Loucy (cell line): ENCODE data around the gene MTLN.

Source experiments
- H2AFZ ChIP-seq: fragments of 200-600 bp; sonication (generic); 2 replicates; pipeline ENCODE4 v1.6.0; 2016; ENCODE audit warnings: antibody characterized with exemption, mild to moderate bottlenecking, low read length, moderate library complexity
- H3F3A ChIP-seq: fragments of 200-600 bp; 2 replicates; pipeline ENCODE4 v1.6.0; 2016; ENCODE audit warnings: antibody characterized with exemption, low read depth, mild to moderate bottlenecking
- H3K27me3 ChIP-seq: fragments of 200-600 bp; sonication (generic); 2 replicates; pipeline ENCODE4 v1.6.1; 2014; ENCODE audit warnings: low read length, mild to moderate bottlenecking; ENCODE audit not compliant: insufficient read depth, poor library complexity, severe bottlenecking
- H3K36me3 ChIP-seq: fragments of 200-600 bp; sonication (generic); 2 replicates; pipeline ENCODE4 v1.6.1; 2016; ENCODE audit warnings: low read length; ENCODE audit not compliant: insufficient read depth
- H3K4me1 ChIP-seq: fragments of 200-600 bp; sonication (generic); 2 replicates; pipeline ENCODE4 v1.5.1; 2014; ENCODE audit warnings: low read length, mild to moderate bottlenecking; ENCODE audit not compliant: insufficient read depth, poor library complexity, severe bottlenecking
- H3K4me2 ChIP-seq: fragments of 200-600 bp; sonication (generic); 2 replicates; pipeline ENCODE4 v1.6.0; 2014; ENCODE audit warnings: antibody characterized with exemption, low read length, low read depth, mild to moderate bottlenecking; ENCODE audit not compliant: poor library complexity, severe bottlenecking
- H3K4me3 ChIP-seq: fragments of 200-600 bp; sonication (generic); 2 replicates; pipeline ENCODE4 v1.5.1; 2014; ENCODE audit warnings: low read length, mild to moderate bottlenecking, mixed read lengths; ENCODE audit not compliant: poor library complexity, severe bottlenecking
- H3K79me2 ChIP-seq: fragments of 200-600 bp; sonication (generic); 2 replicates; pipeline ENCODE4 v1.6.1; 2014; ENCODE audit warnings: low read length; ENCODE audit not compliant: insufficient read depth
- H3K9ac ChIP-seq: fragments of 200-600 bp; sonication (generic); 2 replicates; pipeline ENCODE4 v1.6.0; 2014; ENCODE audit warnings: mild to moderate bottlenecking, low read depth, low read length, moderate library complexity; ENCODE audit not compliant: poor library complexity, severe bottlenecking
- H3K9me2 ChIP-seq: fragments of 200-600 bp; sonication (generic); replicated peaks from 2 replicates; pipeline ENCODE4 v1.6.1; 2016; ENCODE audit warnings: low read depth, low read length, mixed read lengths
- H3K9me3 ChIP-seq: fragments of 200-600 bp; sonication (generic); 2 replicates; pipeline ENCODE4 v1.6.1; 2014; ENCODE audit warnings: mild to moderate bottlenecking, antibody characterized with exemption, low read length, low read depth; ENCODE audit not compliant: insufficient read depth
- H4K20me1 ChIP-seq: fragments of 200-600 bp; sonication (generic); 2 replicates; pipeline ENCODE4 v1.6.0; 2014; ENCODE audit warnings: antibody characterized with exemption, low read length, mild to moderate bottlenecking; ENCODE audit not compliant: insufficient read depth, poor library complexity, severe bottlenecking
- EZH2phosphoT487 ChIP-seq: fragments of 200-600 bp; IDR thresholded peaks from 2 replicates; pipeline ENCODE4 v1.6.1; 2018; ENCODE audit warnings: antibody characterized with exemption, mild to moderate bottlenecking, moderate library complexity, borderline replicate concordance
- TF ChIP-seq, protein P1 (sequence below): fragments of 200-600 bp; sonication (generic); conservative IDR thresholded peaks from 2 replicates; pipeline ENCODE4 v1.5.1; 2014; ENCODE audit warnings: mild to moderate bottlenecking, antibody characterized with exemption, low read length

The MTLN gene

GRCh38 chr2:110205660-110206455 lies 6.5 kb downstream of the MTLN start:
- H3K79me2 ChIP-seq: peaks cover 8% of the 10 kb centered on the region
- H3K9me2 ChIP-seq: no peaks in the 10 kb centered on the region
- TF ChIP-seq, protein P1, sequence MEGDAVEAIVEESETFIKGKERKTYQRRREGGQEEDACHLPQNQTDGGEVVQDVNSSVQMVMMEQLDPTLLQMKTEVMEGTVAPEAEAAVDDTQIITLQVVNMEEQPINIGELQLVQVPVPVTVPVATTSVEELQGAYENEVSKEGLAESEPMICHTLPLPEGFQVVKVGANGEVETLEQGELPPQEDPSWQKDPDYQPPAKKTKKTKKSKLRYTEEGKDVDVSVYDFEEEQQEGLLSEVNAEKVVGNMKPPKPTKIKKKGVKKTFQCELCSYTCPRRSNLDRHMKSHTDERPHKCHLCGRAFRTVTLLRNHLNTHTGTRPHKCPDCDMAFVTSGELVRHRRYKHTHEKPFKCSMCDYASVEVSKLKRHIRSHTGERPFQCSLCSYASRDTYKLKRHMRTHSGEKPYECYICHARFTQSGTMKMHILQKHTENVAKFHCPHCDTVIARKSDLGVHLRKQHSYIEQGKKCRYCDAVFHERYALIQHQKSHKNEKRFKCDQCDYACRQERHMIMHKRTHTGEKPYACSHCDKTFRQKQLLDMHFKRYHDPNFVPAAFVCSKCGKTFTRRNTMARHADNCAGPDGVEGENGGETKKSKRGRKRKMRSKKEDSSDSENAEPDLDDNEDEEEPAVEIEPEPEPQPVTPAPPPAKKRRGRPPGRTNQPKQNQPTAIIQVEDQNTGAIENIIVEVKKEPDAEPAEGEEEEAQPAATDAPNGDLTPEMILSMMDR: no peak
- TF ChIP-seq EZH2phosphoT487: no peak
- no peaks in the 10 kb centered on the region for H4K20me1 ChIP-seq
- peaks cover 19% of the 10 kb centered on the region for H3K4me1 ChIP-seq
- H3K27me3 ChIP-seq: no peaks in the 10 kb centered on the region
- H3K4me3 ChIP-seq: peak overlapping the region; percentile 71
- H3F3A ChIP-seq: no peaks in the 10 kb centered on the region
- 0 out of 2 replicates have a peak, but pooled peaks cover 3% of the 10 kb centered on the region for H3K36me3 ChIP-seq
- H3K9ac ChIP-seq: no peak overlapping the region
- peak overlapping the region; percentile 83 for H3K4me2 ChIP-seq
- H3K9me3 ChIP-seq: no peaks in the 10 kb centered on the region
- peak overlapping the region; percentile 77; the same call in 1 of the 2 replicates for H2AFZ ChIP-seq

- H3K9me3 ChIP-seq: no peaks in the 10 kb centered on the region
- peak within 1 kb of the TSS; percentile 77 for H2AFZ ChIP-seq
- no peaks in the 10 kb centered on the region for H4K20me1 ChIP-seq
- no peaks in the 10 kb centered on the region for H3K79me2 ChIP-seq
- peak within 1 kb of the TSS; percentile 71 for H3K4me3 ChIP-seq
- H3K9me2 ChIP-seq: no peaks in the 10 kb centered on the region
- no peaks in the 10 kb centered on the region for H3K27me3 ChIP-seq
- no peak for TF ChIP-seq EZH2phosphoT487
- TF ChIP-seq, protein P1: no peak
- peak within 1 kb of the TSS; percentile 83 for H3K4me2 ChIP-seq
- peak within 1 kb of the TSS; percentile 49 for H3K9ac ChIP-seq
- no peaks in the 10 kb centered on the region for H3F3A ChIP-seq
- H3K36me3 ChIP-seq: no peaks in the 10 kb centered on the region
- H3K4me1 ChIP-seq: peaks cover 12% of the 10 kb centered on the region
Observed at GRCh38 chr2:110204408-110205385, 7.7 kb downstream of the MTLN start, which contains the start of gene NPHP1. NPHP1 (minus strand) TSS chr2:110205013; CDS start chr2:110204968, 45 bp downstream.

DNA sequence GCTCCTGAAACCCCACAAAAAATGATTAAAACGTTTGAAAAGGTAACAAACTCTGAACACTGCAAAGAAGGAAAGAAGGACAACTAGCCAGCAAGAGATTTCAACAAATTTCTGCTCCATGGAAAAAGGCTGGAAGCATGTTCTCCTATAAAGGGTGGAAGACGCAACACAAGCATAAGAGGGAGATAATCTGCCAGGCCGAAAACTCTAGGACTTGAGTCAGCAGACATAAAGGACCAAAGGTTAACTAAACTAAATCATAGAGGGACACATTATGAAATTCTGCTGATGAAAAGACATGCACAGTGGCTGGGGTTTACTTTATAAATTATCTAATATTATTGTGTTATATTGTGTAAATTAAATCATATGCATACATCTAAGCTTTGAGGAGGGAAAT lies 14.3 kb downstream of the MTLN start:
- H3K4me1 ChIP-seq: no peaks in the 10 kb centered on the region
- H4K20me1 ChIP-seq: no peaks in the 10 kb centered on the region
- H3K9ac ChIP-seq: no peak overlapping the region
- H3K36me3 ChIP-seq: no peaks in the 10 kb centered on the region
- TF ChIP-seq, protein P1: no peak
- no peak for TF ChIP-seq EZH2phosphoT487
- H3F3A ChIP-seq: no peaks in the 10 kb centered on the region
- no peaks in the 10 kb centered on the region for H3K79me2 ChIP-seq
- H3K9me3 ChIP-seq: no peaks in the 10 kb centered on the region
- H3K27me3 ChIP-seq: no peaks in the 10 kb centered on the region
- H2AFZ ChIP-seq: no peak overlapping the region
- H3K9me2 ChIP-seq: no peaks in the 10 kb centered on the region
- H3K4me2 ChIP-seq: no peak overlapping the region
- no peak overlapping the region for H3K4me3 ChIP-seq
